Neural progenitor cell (in vitro differentiated cells): ENCODE measurements around the gene BRINP2. TPM values are rescaled to one million over a fixed set of nuclear protein-coding genes. Genes with fewer than 3 reads are reported as not detected.

Experiments used
- DNase-seq: peaks from one replicate; pipeline ENCODE4 v3.0.0-alpha.2; 2016; ENCODE audit warnings: low spot score
- H2AFZ ChIP-seq: fragments of 200-600 bp; sonication (generic); replicated peaks from 2 replicates; pipeline ENCODE4 v1.6.1; 2016; ENCODE audit warnings: antibody characterized with exemption
- H3F3A ChIP-seq: fragments of 200-600 bp; sonication (generic); 2 replicates; pipeline ENCODE4 v1.6.1; 2016; ENCODE audit warnings: antibody characterized with exemption, low read depth
- H3K27ac ChIP-seq: fragments of 200-600 bp; sonication (generic); 2 replicates; pipeline ENCODE4 v1.5.1; 2016; ENCODE audit warnings: mild to moderate bottlenecking
- H3K27me3 ChIP-seq: fragments of 200-600 bp; sonication (generic); 2 replicates; pipeline ENCODE4 v1.6.1; 2016; ENCODE audit warnings: mild to moderate bottlenecking, moderate library complexity
- H3K36me3 ChIP-seq: fragments of 200-600 bp; sonication (generic); 2 replicates; pipeline ENCODE4 v1.5.1; 2016
- H3K4me1 ChIP-seq: fragments of 200-600 bp; sonication (generic); 2 replicates; pipeline ENCODE4 v1.6.1; 2016; ENCODE audit warnings: mixed run types
- H3K4me2 ChIP-seq: fragments of 200-600 bp; sonication (generic); 2 replicates; pipeline ENCODE4 v1.6.1; 2016
- H3K4me3 ChIP-seq: fragments of 200-600 bp; sonication (generic); 2 replicates; pipeline ENCODE4 v1.5.1; 2016
- H3K79me2 ChIP-seq: fragments of 200-600 bp; sonication (generic); 2 replicates; pipeline ENCODE4 v1.6.1; 2016; ENCODE audit warnings: low read depth
- H3K9ac ChIP-seq: fragments of 200-600 bp; sonication (generic); 2 replicates; pipeline ENCODE4 v1.6.1; 2016
- H3K9me3 ChIP-seq: fragments of 200-600 bp; sonication (generic); 2 replicates; pipeline ENCODE4 v1.5.1; 2016; ENCODE audit warnings: low read depth
- H4K20me1 ChIP-seq: fragments of 200-600 bp; sonication (generic); 2 replicates; pipeline ENCODE4 v1.6.1; 2016; ENCODE audit warnings: low read depth
- H3K27ac Mint-ChIP-seq: 3 replicates; pipeline ENCODE4 v1.8.0; 2021; ENCODE audit warnings: mixed read lengths
- H3K27me3 Mint-ChIP-seq: 2 replicates; pipeline ENCODE4 v1.8.0; 2022; ENCODE audit warnings: low read depth, mild to moderate bottlenecking, inconsistent platforms, moderate library complexity, mixed read lengths; ENCODE audit not compliant: insufficient read depth
- H3K36me3 Mint-ChIP-seq: 3 replicates; pipeline ENCODE4 v1.8.0; 2021; ENCODE audit warnings: mixed read lengths
- H3K4me1 Mint-ChIP-seq: 3 replicates; pipeline ENCODE4 v1.8.0; 2021; ENCODE audit warnings: mixed read lengths
- H3K4me3 Mint-ChIP-seq: 3 replicates; pipeline ENCODE4 v1.8.0; 2021; ENCODE audit warnings: mild to moderate bottlenecking, moderate library complexity, mixed read lengths
- H3K9me3 Mint-ChIP-seq: 3 replicates; pipeline ENCODE4 v1.8.0; 2020; ENCODE audit warnings: mixed read lengths
- EZH2 ChIP-seq: fragments of 200-600 bp; sonication (generic); IDR thresholded peaks from 2 replicates; pipeline ENCODE4 v1.6.1; 2017; ENCODE audit warnings: antibody characterized with exemption, mild to moderate bottlenecking, moderate library complexity
- EZH2phosphoT487 ChIP-seq: fragments of 200-600 bp; sonication (generic); IDR thresholded peaks from 2 replicates; pipeline ENCODE4 v1.6.1; 2017; ENCODE audit warnings: antibody characterized with exemption
- total RNA-seq: library from RNA; depleted of rRNA; stranded (reverse); fragments of >200 nt; gene quantifications from 2 replicates; pipeline ENCODE4 v1.2.3, GENCODE V29; 2015; ENCODE audit warnings: low replicate concordance
- TF ChIP-seq, protein P1 (sequence below): fragments of 200-600 bp; sonication (generic); IDR thresholded peaks from 2 replicates; pipeline ENCODE4 v1.5.1; 2017; ENCODE audit warnings: antibody characterized with exemption, mild to moderate bottlenecking

BRINP2 gene
- total RNA-seq, 1 donor from 2014 or later: not detected

DNA sequence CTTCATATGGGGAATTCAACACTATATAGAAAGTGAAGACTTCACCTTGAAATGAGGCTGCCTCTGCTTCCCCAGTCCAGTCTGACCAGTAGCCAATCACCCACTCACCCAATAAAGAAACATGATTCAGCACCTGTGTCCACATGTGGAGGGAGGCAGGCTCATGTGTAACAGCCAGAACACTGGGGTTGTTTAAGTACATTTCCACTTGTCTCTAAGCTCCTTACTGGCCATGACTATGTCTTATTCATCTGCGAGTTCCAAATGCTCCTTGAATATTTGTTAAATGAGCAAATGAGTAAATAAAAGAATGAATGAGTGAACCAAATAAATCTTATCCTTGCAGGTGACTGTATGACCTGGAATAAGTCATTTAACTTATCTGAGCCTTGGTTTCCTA, 100.1 kb downstream of the BRINP2 start:
- Mint-ChIP-seq H3K9me3 (peaks cover 3% of the 10 kb centered on the region), H3K4me3 (no peak overlapping the region), H3K36me3 (no peaks in the 10 kb centered on the region), H3K4me1 (peaks cover 4% of the 10 kb centered on the region), H3K27ac (no peak overlapping the region), H3K27me3 (peaks cover 6% of the 10 kb centered on the region)
- Histone ChIP-seq H3K27me3 (no peaks in the 10 kb centered on the region), H3K79me2 (no peaks in the 10 kb centered on the region), H3K36me3 (no peaks in the 10 kb centered on the region), H3K9me3 (no peaks in the 10 kb centered on the region), H2AFZ (no peak overlapping the region), H3K4me2 (no peak overlapping the region), H3K4me3 (no peak overlapping the region), H3F3A (no peaks in the 10 kb centered on the region), H3K9ac (no peak overlapping the region), H3K27ac (no peak overlapping the region), H3K4me1 (peaks cover 5% of the 10 kb centered on the region), H4K20me1 (no peaks in the 10 kb centered on the region)
- no peak for DNase-seq
- TF ChIP-seq, protein P1, sequence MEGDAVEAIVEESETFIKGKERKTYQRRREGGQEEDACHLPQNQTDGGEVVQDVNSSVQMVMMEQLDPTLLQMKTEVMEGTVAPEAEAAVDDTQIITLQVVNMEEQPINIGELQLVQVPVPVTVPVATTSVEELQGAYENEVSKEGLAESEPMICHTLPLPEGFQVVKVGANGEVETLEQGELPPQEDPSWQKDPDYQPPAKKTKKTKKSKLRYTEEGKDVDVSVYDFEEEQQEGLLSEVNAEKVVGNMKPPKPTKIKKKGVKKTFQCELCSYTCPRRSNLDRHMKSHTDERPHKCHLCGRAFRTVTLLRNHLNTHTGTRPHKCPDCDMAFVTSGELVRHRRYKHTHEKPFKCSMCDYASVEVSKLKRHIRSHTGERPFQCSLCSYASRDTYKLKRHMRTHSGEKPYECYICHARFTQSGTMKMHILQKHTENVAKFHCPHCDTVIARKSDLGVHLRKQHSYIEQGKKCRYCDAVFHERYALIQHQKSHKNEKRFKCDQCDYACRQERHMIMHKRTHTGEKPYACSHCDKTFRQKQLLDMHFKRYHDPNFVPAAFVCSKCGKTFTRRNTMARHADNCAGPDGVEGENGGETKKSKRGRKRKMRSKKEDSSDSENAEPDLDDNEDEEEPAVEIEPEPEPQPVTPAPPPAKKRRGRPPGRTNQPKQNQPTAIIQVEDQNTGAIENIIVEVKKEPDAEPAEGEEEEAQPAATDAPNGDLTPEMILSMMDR: no peak
- TF ChIP-seq EZH2phosphoT487 (no peak), EZH2 (no peak)

DNA sequence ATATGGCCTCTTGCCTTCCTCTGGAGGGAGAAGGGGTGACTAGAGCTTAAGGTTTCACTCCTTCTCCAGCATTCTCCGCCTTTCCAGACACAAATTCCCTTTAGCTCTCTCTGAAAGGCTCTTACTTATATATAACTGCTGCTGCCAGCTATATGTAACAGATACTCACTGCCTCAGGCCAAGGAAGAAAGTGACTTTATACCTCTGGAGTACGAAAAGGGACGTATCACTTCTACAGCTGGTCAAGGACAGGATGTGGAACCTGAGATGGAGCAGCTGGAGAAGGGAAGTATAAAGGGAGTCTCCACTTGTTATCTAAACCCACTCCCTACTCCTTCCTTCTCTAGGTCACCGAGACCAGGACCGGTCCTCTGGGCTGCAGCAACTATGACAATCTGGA, 102.4 kb downstream of the BRINP2 start:
- H3K4me3 ChIP-seq: no peak overlapping the region
- Mint-ChIP-seq H3K27ac (no peak overlapping the region), H3K4me1 (peaks cover 4% of the 10 kb centered on the region), H3K36me3 (no peaks in the 10 kb centered on the region), H3K4me3 (no peak overlapping the region), H3K9me3 (peaks cover 3% of the 10 kb centered on the region), H3K27me3 (peaks cover 6% of the 10 kb centered on the region)
- no peak overlapping the region for H3K9ac ChIP-seq
- no peak overlapping the region for H3K4me2 ChIP-seq
- no peaks in the 10 kb centered on the region for H4K20me1 ChIP-seq
- no peaks in the 10 kb centered on the region for H3K9me3 ChIP-seq
- no peaks in the 10 kb centered on the region for H3K27me3 ChIP-seq
- H3K79me2 ChIP-seq: no peaks in the 10 kb centered on the region
- no peaks in the 10 kb centered on the region for H3F3A ChIP-seq
- DNase-seq: no peak
- H3K4me1 ChIP-seq: peaks cover 5% of the 10 kb centered on the region
- H3K27ac ChIP-seq: no peak overlapping the region
- no peaks in the 10 kb centered on the region for H3K36me3 ChIP-seq
- no peak overlapping the region for H2AFZ ChIP-seq
- TF ChIP-seq EZH2phosphoT487 (no peak), EZH2 (no peak)
- TF ChIP-seq, protein P1: no peak

DNA sequence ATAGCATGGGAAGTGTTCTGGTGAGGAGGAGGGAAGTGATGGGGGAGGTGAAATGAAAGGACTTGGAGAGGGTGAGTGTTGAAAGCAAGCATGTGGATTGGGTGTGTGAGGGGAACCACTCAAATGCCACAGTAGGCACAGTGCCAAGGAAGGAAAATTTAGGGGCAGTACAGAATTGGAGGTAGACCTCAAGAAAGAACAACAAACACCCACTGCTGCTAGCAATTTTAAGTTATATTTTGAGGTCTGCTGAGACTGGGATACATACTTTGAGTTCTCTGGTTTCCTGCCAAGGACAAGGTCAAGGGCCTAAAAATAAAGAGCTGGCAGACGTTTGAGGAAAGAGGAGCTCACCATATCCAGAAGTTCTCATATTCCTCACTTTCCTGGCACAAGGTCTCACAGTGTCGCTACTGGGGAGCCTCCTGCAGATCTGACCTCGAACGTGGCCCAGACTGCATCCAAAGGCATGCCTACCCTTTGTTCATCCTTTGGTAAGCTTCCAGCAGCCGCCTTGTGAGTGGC, 104.0 kb downstream of the BRINP2 start:
- Histone ChIP-seq H2AFZ (no peak overlapping the region), H3F3A (no peaks in the 10 kb centered on the region), H3K27ac (no peak overlapping the region), H4K20me1 (no peaks in the 10 kb centered on the region), H3K36me3 (no peaks in the 10 kb centered on the region), H3K4me1 (peaks cover 5% of the 10 kb centered on the region), H3K79me2 (no peaks in the 10 kb centered on the region), H3K27me3 (no peaks in the 10 kb centered on the region), H3K9ac (no peak overlapping the region), H3K4me3 (no peak overlapping the region), H3K4me2 (no peak overlapping the region), H3K9me3 (no peaks in the 10 kb centered on the region)
- DNase-seq: no peak
- Mint-ChIP-seq H3K36me3 (no peaks in the 10 kb centered on the region), H3K27me3 (peaks cover 6% of the 10 kb centered on the region), H3K27ac (no peak overlapping the region), H3K4me3 (no peak overlapping the region), H3K9me3 (peaks cover 3% of the 10 kb centered on the region), H3K4me1 (peaks cover 4% of the 10 kb centered on the region)
- no peak for TF ChIP-seq EZH2phosphoT487
- TF ChIP-seq EZH2: no peak
- TF ChIP-seq, protein P1: no peak
